HFFc6 (cell line): Measurements from ENCODE around the gene LGALS1. TPM values are rescaled to one million over a fixed set of nuclear protein-coding genes. Genes with fewer than 3 reads are reported as not detected.

Source experiments
- DNase-seq: peaks from one replicate; pipeline ENCODE4 v3.0.0-alpha.2; 2018
- H3K27ac Mint-ChIP-seq: 2 replicates; pipeline ENCODE4 v1.8.0; 2020; ENCODE audit warnings: mild to moderate bottlenecking, mixed read lengths
- H3K27me3 Mint-ChIP-seq: 2 replicates; pipeline ENCODE4 v1.8.0; 2021; ENCODE audit warnings: mild to moderate bottlenecking, moderate library complexity, mixed read lengths; ENCODE audit not compliant: insufficient read depth
- H3K36me3 Mint-ChIP-seq: 2 replicates; pipeline ENCODE4 v1.8.0; 2021; ENCODE audit warnings: low read depth, mixed read lengths
- H3K4me1 Mint-ChIP-seq: 2 replicates; pipeline ENCODE4 v1.8.0; 2020; ENCODE audit warnings: low read depth, mixed read lengths
- H3K4me3 Mint-ChIP-seq: 2 replicates; pipeline ENCODE4 v1.8.0; 2020; ENCODE audit warnings: mild to moderate bottlenecking, moderate library complexity, mixed read lengths
- H3K9me3 Mint-ChIP-seq: 2 replicates; pipeline ENCODE4 v1.8.0; 2020; ENCODE audit warnings: mild to moderate bottlenecking, mixed read lengths
- total RNA-seq, 6 experiments: library from RNA; stranded (reverse); fragmentation: NEBNext Ultra II Directional; extraction: Animal tissue kit (Norgen Biotek cat#: 25700); gene quantifications; 2 replicates in 1 of 6; 3 replicates in 5 of 6; pipeline ENCODE4 v1.2.3, GENCODE V29; 2021
- TF ChIP-seq, protein P1 (sequence below): fragments of 200-600 bp; sonication (generic); IDR thresholded peaks from 2 replicates; pipeline ENCODE4 v1.5.0; 2021; ENCODE audit warnings: antibody characterized with exemption, mild to moderate bottlenecking

Gene LGALS1
- total RNA-seq, 6 experiments from 2014 or later: 5,326 to 7,192 (median 6,673) TPM

DNA sequence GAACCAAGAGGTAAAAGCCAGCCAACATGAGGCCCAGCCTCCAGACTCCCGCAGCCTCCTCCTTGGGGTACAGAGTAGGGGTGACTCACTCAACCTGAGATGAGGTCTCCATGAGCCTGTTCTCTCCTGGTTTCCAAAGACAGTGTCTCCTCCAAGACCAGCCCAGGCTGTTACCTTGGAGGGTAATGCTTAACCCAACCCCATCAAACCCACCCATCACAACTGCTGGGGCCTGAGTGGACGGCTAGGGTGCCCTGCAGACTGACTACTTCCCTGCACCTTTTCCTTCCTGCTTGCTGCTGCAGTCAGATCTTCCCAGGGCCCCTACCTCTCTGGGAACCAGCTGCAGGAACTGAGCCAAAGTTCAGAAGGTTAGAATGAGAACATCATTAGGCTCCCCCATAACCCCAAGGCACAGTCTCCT lies 5.6 kb downstream of the LGALS1 start:
- no peaks in the 10 kb centered on the region for H3K9me3 Mint-ChIP-seq
- H3K36me3 Mint-ChIP-seq: peaks cover 27% of the 10 kb centered on the region
- peaks cover 36% of the 10 kb centered on the region for H3K4me1 Mint-ChIP-seq
- DNase-seq: peak; percentile 70
- TF ChIP-seq, protein P1, sequence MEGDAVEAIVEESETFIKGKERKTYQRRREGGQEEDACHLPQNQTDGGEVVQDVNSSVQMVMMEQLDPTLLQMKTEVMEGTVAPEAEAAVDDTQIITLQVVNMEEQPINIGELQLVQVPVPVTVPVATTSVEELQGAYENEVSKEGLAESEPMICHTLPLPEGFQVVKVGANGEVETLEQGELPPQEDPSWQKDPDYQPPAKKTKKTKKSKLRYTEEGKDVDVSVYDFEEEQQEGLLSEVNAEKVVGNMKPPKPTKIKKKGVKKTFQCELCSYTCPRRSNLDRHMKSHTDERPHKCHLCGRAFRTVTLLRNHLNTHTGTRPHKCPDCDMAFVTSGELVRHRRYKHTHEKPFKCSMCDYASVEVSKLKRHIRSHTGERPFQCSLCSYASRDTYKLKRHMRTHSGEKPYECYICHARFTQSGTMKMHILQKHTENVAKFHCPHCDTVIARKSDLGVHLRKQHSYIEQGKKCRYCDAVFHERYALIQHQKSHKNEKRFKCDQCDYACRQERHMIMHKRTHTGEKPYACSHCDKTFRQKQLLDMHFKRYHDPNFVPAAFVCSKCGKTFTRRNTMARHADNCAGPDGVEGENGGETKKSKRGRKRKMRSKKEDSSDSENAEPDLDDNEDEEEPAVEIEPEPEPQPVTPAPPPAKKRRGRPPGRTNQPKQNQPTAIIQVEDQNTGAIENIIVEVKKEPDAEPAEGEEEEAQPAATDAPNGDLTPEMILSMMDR: no peak
- peak overlapping the region; percentile 94 for H3K27ac Mint-ChIP-seq
- H3K4me3 Mint-ChIP-seq: peak overlapping the region; percentile 12; the same call in 1 of the 2 replicates
- peaks cover 21% of the 10 kb centered on the region for H3K27me3 Mint-ChIP-seq

DNA sequence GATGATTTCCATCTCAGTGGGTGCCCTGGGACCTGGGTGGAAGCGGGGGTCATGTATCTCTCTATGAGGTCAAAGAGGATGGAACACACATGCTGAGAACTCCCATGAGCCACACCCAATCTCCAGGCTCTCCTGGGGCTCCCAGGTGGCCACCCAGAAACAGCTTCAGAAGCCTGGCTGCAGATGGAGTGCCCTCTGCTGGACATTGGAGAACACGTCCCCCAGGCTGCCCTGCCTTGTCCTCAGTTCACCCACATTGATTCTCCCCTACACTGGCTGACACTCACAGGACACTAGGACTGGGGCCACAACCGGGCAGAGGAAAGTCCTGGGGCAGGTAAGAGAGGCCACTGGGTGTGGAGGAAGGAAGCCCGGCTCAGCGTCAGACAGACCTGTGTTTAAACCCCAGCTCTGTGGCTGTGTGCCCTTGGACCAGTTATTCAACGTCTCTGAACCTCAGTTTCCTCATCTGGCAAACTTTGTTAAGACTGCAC lies 6.2 kb downstream of the LGALS1 start:
- peak; percentile 75 for DNase-seq

DNA sequence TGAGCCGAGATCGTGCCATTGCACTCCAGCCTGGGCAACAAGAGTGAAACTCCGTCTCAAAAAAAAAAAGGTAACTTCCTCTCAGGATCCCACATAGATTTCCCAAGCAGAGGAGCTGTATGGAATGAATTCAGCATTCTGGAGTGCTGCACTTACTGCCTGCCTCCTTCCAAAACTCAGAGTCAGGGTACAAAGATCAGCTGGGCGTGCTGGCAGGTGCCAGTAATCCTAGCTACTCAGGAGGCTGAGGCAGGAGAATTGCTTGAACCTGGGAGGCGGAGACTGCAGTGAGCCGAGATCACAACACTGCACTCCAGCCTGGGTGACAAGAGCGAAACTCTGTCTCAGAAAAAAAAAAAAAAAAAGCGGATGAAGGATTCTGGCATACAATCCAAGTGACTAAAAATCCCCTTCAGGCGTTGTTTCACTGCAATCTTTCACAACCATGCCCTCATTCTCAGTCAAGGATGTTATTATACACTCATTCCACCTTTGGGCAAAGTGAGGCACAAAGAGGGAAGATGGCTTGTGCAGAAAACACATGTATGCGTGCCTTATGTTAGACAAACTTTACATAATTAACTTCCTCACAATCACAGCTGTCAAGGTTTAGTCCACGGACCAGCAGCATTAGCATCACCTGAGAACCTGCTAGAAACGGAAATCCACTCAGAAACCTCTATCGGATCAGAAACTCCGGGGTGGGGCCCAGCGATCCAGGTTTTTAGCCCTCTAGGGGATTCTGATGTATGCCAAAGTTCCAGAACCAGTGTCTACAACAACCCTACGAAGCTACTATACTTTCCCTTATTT lies 9.6 kb downstream of the LGALS1 start:
- no peak overlapping the region for H3K4me3 Mint-ChIP-seq
- peaks cover 42% of the 10 kb centered on the region for H3K4me1 Mint-ChIP-seq
- H3K27ac Mint-ChIP-seq: no peak overlapping the region
- TF ChIP-seq, protein P1: no peak
- H3K36me3 Mint-ChIP-seq: peaks cover 7% of the 10 kb centered on the region
- DNase-seq: no peak
- H3K9me3 Mint-ChIP-seq: no peaks in the 10 kb centered on the region
- H3K27me3 Mint-ChIP-seq: peaks cover 8% of the 10 kb centered on the region; the same call in 1 of the 2 replicates

More for the DNA sequence above, 6.2 kb downstream of the LGALS1 start:
- peaks cover 23% of the 10 kb centered on the region for H3K36me3 Mint-ChIP-seq
- peaks cover 39% of the 10 kb centered on the region for H3K4me1 Mint-ChIP-seq
- peaks cover 19% of the 10 kb centered on the region for H3K27me3 Mint-ChIP-seq
- H3K9me3 Mint-ChIP-seq: no peaks in the 10 kb centered on the region
- peak overlapping the region; percentile 12; the same call in 1 of the 2 replicates for H3K4me3 Mint-ChIP-seq
- TF ChIP-seq, protein P1: peak; percentile 94
- H3K27ac Mint-ChIP-seq: peak overlapping the region; percentile 94

DNA sequence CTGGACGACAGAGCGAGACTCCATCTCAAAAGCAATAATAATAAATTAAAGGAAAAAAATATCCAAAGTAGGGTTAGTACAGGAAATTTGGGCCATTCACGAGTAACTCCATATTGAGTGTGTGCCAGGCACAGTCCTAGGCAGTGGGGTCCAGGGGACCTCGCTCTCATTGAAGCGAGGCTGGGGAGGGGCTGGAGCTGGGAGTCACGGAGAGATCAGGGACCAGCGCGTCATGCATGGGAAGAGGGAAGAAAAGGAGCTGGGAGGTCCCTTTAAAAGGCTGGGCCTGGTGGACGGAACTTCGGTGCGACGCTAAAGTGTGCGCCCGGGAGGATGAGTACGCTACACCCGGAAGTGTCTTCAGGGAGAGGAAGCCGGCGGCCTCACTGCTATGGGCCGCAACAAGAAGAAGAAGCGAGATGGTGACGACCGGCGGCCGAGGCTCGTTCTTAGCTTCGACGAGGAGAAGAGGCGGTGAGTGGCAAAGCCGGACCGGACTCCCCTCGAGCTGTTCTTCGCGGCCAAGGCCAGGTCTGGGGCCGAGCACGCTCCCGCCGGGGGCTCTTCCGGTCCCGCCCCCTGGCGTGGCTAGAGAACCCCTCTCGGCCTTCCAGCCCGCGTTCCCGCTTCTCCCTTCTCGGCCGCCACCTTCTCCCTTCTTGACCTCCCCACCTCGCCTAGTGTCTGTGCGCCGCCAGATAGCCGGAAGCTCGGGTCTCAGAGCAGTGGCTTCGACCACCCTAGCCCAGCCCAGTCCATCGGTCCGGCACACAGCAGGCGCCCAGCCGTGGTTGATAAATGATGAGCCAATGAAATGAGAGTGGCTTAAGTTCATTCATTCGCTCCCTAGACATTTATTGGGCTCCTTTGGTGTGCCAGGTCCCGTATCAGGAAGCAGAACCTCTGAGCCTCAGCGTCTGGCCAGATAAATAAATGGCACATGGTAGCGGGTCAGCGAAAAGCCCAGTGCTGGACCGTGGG lies 10.9 kb downstream of the LGALS1 start, which contains the start of gene NOL12:
Gene NOL12, plus strand, starts transcription at position 342 of the 981 bp plus-strand sequence. Its CDS starts 50 bp downstream, at position 392.
- peaks cover 29% of the 10 kb centered on the region for H3K4me1 Mint-ChIP-seq
- peak within 1 kb of the TSS; percentile 100 for H3K4me3 Mint-ChIP-seq
- H3K27ac Mint-ChIP-seq: peak within 1 kb of the TSS; percentile 84
- no peaks in the 10 kb centered on the region for H3K9me3 Mint-ChIP-seq
- TF ChIP-seq, protein P1: peak; percentile 33; the same call in 1 of the 2 replicates
- DNase-seq: peak; percentile 73
- peaks cover 16% of the 10 kb centered on the region for H3K36me3 Mint-ChIP-seq
- H3K27me3 Mint-ChIP-seq: peaks cover 4% of the 10 kb centered on the region; the same call in 1 of the 2 replicates

DNA sequence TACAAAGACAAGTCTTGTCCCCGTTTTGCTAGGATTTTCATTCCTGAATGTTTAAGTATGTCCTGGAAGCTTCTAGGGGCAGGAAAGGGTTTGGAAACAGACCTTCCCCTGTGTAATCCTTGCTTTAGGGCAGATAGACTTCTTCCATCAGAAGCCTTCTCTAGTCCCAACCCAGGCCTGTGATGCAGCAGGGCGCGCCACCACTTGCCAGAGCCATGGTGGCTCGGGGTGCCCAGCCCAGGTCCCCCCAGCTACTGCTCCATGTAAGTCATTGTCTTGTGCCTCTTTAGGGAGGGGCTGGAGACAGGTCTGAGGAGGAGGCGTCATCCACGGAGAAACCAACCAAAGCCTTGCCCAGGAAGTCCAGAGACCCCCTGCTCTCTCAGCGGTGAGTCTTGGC lies 15.0 kb downstream of the LGALS1 start:
- Mint-ChIP-seq H3K27ac (no peak overlapping the region), H3K4me1 (peaks cover 24% of the 10 kb centered on the region)
- DNase-seq: no peak

More for the DNA sequence above, 15.0 kb downstream of the LGALS1 start:
- no peaks in the 10 kb centered on the region for H3K9me3 Mint-ChIP-seq
- no peak overlapping the region for H3K4me3 Mint-ChIP-seq
- peaks cover 25% of the 10 kb centered on the region for H3K36me3 Mint-ChIP-seq
- TF ChIP-seq, protein P1: no peak
- H3K27me3 Mint-ChIP-seq: peaks cover 2% of the 10 kb centered on the region
